GM12878 (cell line): Measurements from ENCODE around the gene ALKBH2. TPM values are rescaled to one million over a fixed set of nuclear protein-coding genes. Genes with fewer than 3 reads are reported as not detected.

Experiments used
- ATAC-seq: fragments of 200-7000 bp; cut with Tn5 transposase; 3 replicates; pipeline ENCODE4 v1.9.1; 2020; ENCODE audit warnings: mild to moderate bottlenecking, moderate library complexity
- BruUV-seq: library from RNA; stranded (reverse); fragments of 400-500 nt; replicated peaks from 2 replicates; lab custom pipeline; 2021; lab: Mats Ljungman, UMichigan
- CTCF ChIA-PET: fragments of 300-600 bp; sonication (Branson Sonifier 250); formaldehyde crosslinking; extraction: SDS; loops from one replicate; lab custom pipeline; 2021; ENCODE audit warnings: inconsistent platforms; lab: Yijun Ruan, JAX
- POLR2A ChIA-PET: fragments of 350-600 bp; formaldehyde crosslinking; extraction: SDS; loops from one replicate; lab custom pipeline; 2021; ENCODE audit warnings: inconsistent platforms; lab: Charles Lee
- RAD21 ChIA-PET: fragments of 300-600 bp; sonication (Branson Sonifier 250); formaldehyde crosslinking; loops from one replicate; lab custom pipeline; 2023; ENCODE audit warnings: antibody characterized with exemption; ENCODE audit not compliant: unreplicated experiment; lab: Charles Lee
- SMC1A ChIA-PET: fragments of 300-600 bp; sonication (Branson Sonifier 250); formaldehyde crosslinking; loops from one replicate; lab custom pipeline; 2023; ENCODE audit not compliant: unreplicated experiment, uncharacterized antibody; lab: Charles Lee
- DNase-seq: peaks from one replicate; pipeline ENCODE4 v3.0.0-alpha.2; 2011; ENCODE audit warnings: low read depth, low spot score
- FAIRE-seq: peaks from 3 replicates; lab custom pipeline; 2011; peaks lifted over from hg19 to GRCh38; lab: Jason Lieb, UNC
- H2AFZ ChIP-seq: 2 replicates; pipeline ENCODE4 v1.6.0; 2011; ENCODE audit warnings: low read depth, low read length, control low read depth; ENCODE audit not compliant: control insufficient read depth
- H3K27ac ChIP-seq: 2 replicates; pipeline ENCODE4 v1.5.1; 2011; ENCODE audit warnings: control low read depth; ENCODE audit not compliant: control insufficient read depth, insufficient read depth
- H3K27me3 ChIP-seq, 2 experiments: replicated peaks in 1 of 2; 2 replicates each; pipeline versions ENCODE4 v1.6.0 to v1.6.1; 2011; ENCODE audit warnings: low read length in 1 of 2; ENCODE audit not compliant: control insufficient read depth in 2 of 2, insufficient read depth in 2 of 2
- H3K36me3 ChIP-seq, 2 experiments: 2 replicates each; pipeline ENCODE4 v1.5.1; 2011; ENCODE audit warnings: low read length in 1 of 2; ENCODE audit not compliant: control insufficient read depth in 2 of 2, insufficient read depth in 2 of 2
- H3K4me1 ChIP-seq: 2 replicates; pipeline ENCODE4 v1.6.1; 2011; ENCODE audit warnings: mild to moderate bottlenecking, low read length, moderate library complexity, mixed read lengths; ENCODE audit not compliant: control insufficient read depth, insufficient read depth
- H3K4me2 ChIP-seq: 2 replicates; pipeline ENCODE4 v1.6.0; 2011; ENCODE audit warnings: control low read depth; ENCODE audit not compliant: control insufficient read depth, insufficient read depth
- H3K4me3 ChIP-seq: fragments of 200-600 bp; sonication (generic); 2 replicates; pipeline ENCODE4 v1.5.1; 2016
- H3K79me2 ChIP-seq: 2 replicates; pipeline ENCODE4 v1.6.0; 2011; ENCODE audit warnings: low read length; ENCODE audit not compliant: control insufficient read depth, insufficient read depth
- H3K9ac ChIP-seq: 2 replicates; pipeline ENCODE4 v1.8.0; 2011; ENCODE audit warnings: low read length, control low read depth, mixed read lengths; ENCODE audit not compliant: control insufficient read depth, insufficient read depth
- H3K9me3 ChIP-seq: replicated peaks from 3 replicates; pipeline ENCODE4 v1.5.1; 2011; ENCODE audit warnings: mild to moderate bottlenecking, low read length; ENCODE audit not compliant: control insufficient read depth, insufficient read depth
- H4K20me1 ChIP-seq: 2 replicates; pipeline ENCODE4 v1.6.0; 2011; ENCODE audit not compliant: control insufficient read depth, insufficient read depth
- BMI1 ChIP-seq: fragments of 450-650 bp; IDR thresholded peaks from 2 replicates; pipeline ENCODE4 v1.6.1; 2016; ENCODE audit warnings: mild to moderate bottlenecking, moderate library complexity, borderline replicate concordance
- BRCA1 ChIP-seq: IDR thresholded peaks from 2 replicates; pipeline ENCODE4 v1.6.1; 2011; ENCODE audit warnings: low read depth, low read length, improper control_type of control experiment
- CREB1 ChIP-seq: IDR thresholded peaks from 2 replicates; pipeline ENCODE4 v1.6.1; 2012; ENCODE audit warnings: low read depth, mild to moderate bottlenecking, inconsistent platforms
- CREM ChIP-seq: IDR thresholded peaks from 2 replicates; pipeline ENCODE4 v1.6.1; 2014; ENCODE audit warnings: antibody characterized with exemption, low read depth
- DPF2 ChIP-seq: fragments of 450-650 bp; IDR thresholded peaks from 2 replicates; pipeline ENCODE4 v1.6.1; 2017; ENCODE audit warnings: mild to moderate bottlenecking
- IKZF1 ChIP-seq: fragments of 450-650 bp; conservative IDR thresholded peaks from 2 replicates; pipeline ENCODE4 v1.6.1; 2017; ENCODE audit warnings: antibody characterized with exemption, mild to moderate bottlenecking
- IRF3 ChIP-seq: fragments of 450-650 bp; IDR thresholded peaks from 2 replicates; pipeline ENCODE4 v1.6.1; 2014; ENCODE audit warnings: mild to moderate bottlenecking
- IRF4 ChIP-seq: IDR thresholded peaks from 2 replicates; pipeline ENCODE4 v1.6.1; 2011; ENCODE audit warnings: low read depth, low read length
- POLR2A ChIP-seq: IDR thresholded peaks from 2 replicates; pipeline ENCODE4 v1.6.1; 2011; ENCODE audit warnings: low read depth, mild to moderate bottlenecking, low read length
- RUNX3 ChIP-seq: IDR thresholded peaks from 2 replicates; pipeline ENCODE4 v1.6.1; 2012; ENCODE audit warnings: low read length, inconsistent platforms
- SMARCA5 ChIP-seq: fragments of 450-650 bp; IDR thresholded peaks from 2 replicates; pipeline ENCODE4 v1.6.1; 2017; ENCODE audit warnings: mild to moderate bottlenecking
- YY1 ChIP-seq: IDR thresholded peaks from 2 replicates; pipeline ENCODE4 v1.6.1; 2011; ENCODE audit warnings: low read depth, mild to moderate bottlenecking, low read length
- WGBS: methylation state at CpG from one replicate; pipeline ENCODE4 v1.1.6; 2016; ENCODE audit warnings: low lambda C conversion rate; ENCODE audit not compliant: insufficient replicate concordance, insufficient coverage; ENCODE audit errors: missing lambda C conversion rate; 5-methylcytosine and 5-hydroxymethylcytosine counted together
- in situ Hi-C: fragments of 300-500 bp; cut with MboI; formaldehyde crosslinking; loops from 9 replicates; pipeline ENCODE4 v1.14.3; 2018; ENCODE audit warnings: mixed read lengths
- intact Hi-C: fragments of 100-400 bp; cut with micrococcal nuclease; formaldehyde crosslinking; loops from one replicate; pipeline ENCODE4 v1.14.2; 2022; ENCODE audit not compliant: unreplicated experiment
- polyA plus RNA-seq, 11 experiments: library from polyadenylated mRNA; depleted of rRNA in 4 of 11; unstranded in 6 of 11; stranded (reverse) in 5 of 11; fragments of >200 nt; fragmentation: Nextera tagmentation in 4 of 11; fragmentation: Illumina TruSeq in 1 of 11; extraction: Ambion mirVana in 4 of 11; extraction: Trizol in 1 of 11; gene quantifications; 1 replicate in 1 of 11; 2 replicates in 10 of 11; pipeline versions ENCODE4 v1.2.1 to v1.2.3, GENCODE V29; 2011 to 2016; ENCODE audit warnings: inconsistent platforms in 2 of 11, missing spikeins in 2 of 11, low read depth in 1 of 11
- total RNA-seq, 4 experiments: library from RNA; depleted of rRNA in 3 of 4; stranded (reverse); fragments of >200 nt in 3 of 4; fragmentation: Illumina TruSeq in 1 of 4; extraction: Trizol in 1 of 4; gene quantifications; 2 replicates each; pipeline versions ENCODE4 v1.2.1 to v1.2.3, GENCODE V29; 2013 to 2021

Gene ALKBH2
- total and polyA plus RNA-seq, 10 of the 15 experiments (the other 5 are each of a cell fraction or from before 2014, with no cell fraction given): 5.6 to 40.3 (median 31.2) TPM

- no peak for DNase-seq
- POLR2A ChIA-PET: no interaction called here
- peak overlapping the region; percentile 76 for H3K4me2 ChIP-seq
Observed at GRCh38 chr12:109110988-109111495, 17.8 kb upstream of the ALKBH2 start.

GRCh38 chr12:109109746-109110350, 16.6 kb upstream of the ALKBH2 start:
- ChIA-PET RAD21 (no interaction called here), POLR2A (no interaction called here), SMC1A (no interaction called here), CTCF (interaction anchor here (1.2 kb wide), 1 partner anchor 283 kb away, joined by 4 read pairs; no protein-coding TSS in a partner anchor)
- in situ Hi-C loops: no loop called here
- Histone ChIP-seq H3K79me2 (no peaks in the 10 kb centered on the region), H3K36me3 (peaks cover 5 to 18% of the 10 kb centered on the region in 2 experiments), H3K4me1 (no peaks in the 10 kb centered on the region), H3K27ac (no peak overlapping the region), H3K9ac (no peak overlapping the region), H3K9me3 (no peaks in the 10 kb centered on the region), H3K27me3 (no peaks in the 10 kb centered on the region), H2AFZ (no peak overlapping the region), H3K4me3 (no peak overlapping the region), H4K20me1 (no peaks in the 10 kb centered on the region), H3K4me2 (no peak overlapping the region)
- BruUV-seq: TSS peak; percentile 66
- TF ChIP-seq SMARCA5: no peak
- TF ChIP-seq IKZF1: no peak
- TF ChIP-seq DPF2: no peak
- TF ChIP-seq IRF4: no peak
- TF ChIP-seq BRCA1: no peak
- no peak for TF ChIP-seq CREM
- no peak for TF ChIP-seq BMI1
- TF ChIP-seq IRF3: no peak
- intact Hi-C loops: no loop called here
- DNase-seq (no peak), FAIRE-seq (no peak), ATAC-seq (no peak)
- WGBS: 73% methylated on average over 6 of the region's 6 CpGs

More at GRCh38 chr12:109110988-109111495, 17.8 kb upstream of the ALKBH2 start:
- CTCF ChIA-PET: interaction anchor here (1.0 to 1.9 kb wide), 10 partner anchors 9 to 115 kb away, joined by 3 to 19 read pairs (median 4); partner anchors contain the start of gene ALKBH2
- H3K27ac ChIP-seq: no peak overlapping the region
- 74% methylated on average over 16 of the region's 28 CpGs for WGBS
- no peaks in the 10 kb centered on the region for H3K79me2 ChIP-seq
- peak overlapping the region; percentile 76 for H2AFZ ChIP-seq
- SMC1A ChIA-PET: interaction anchor here (0.9 kb wide), 1 partner anchor 12 kb away, joined by 3 read pairs; no protein-coding TSS in a partner anchor
- no peaks in the 10 kb centered on the region for H3K9me3 ChIP-seq
- intact Hi-C loops (no loop called here), in situ Hi-C loops (no loop called here)
- H3K36me3 ChIP-seq: peaks cover 5 to 9% of the 10 kb centered on the region in 2 experiments
- peak overlapping the region; percentile 37; the same call in 1 of the 2 replicates for H3K4me3 ChIP-seq
- no peaks in the 10 kb centered on the region for H3K4me1 ChIP-seq
- RAD21 ChIA-PET: no interaction called here
- no peak; the same call in 2 of the 3 replicates for ATAC-seq
- FAIRE-seq: no peak
- H3K27me3 ChIP-seq: no peaks in the 10 kb centered on the region
- no peaks in the 10 kb centered on the region for H4K20me1 ChIP-seq
- TF ChIP-seq IRF4: no peak
- TF ChIP-seq CREB1: peak; percentile 58; the same call in 1 of the 2 replicates
- peak; percentile 20; the same call in 1 of the 2 replicates for TF ChIP-seq YY1
- TF ChIP-seq CREM: peak; percentile 22; the same call in 1 of the 2 replicates
- TF ChIP-seq POLR2A: peak; percentile 69
- TF ChIP-seq RUNX3: peak; percentile 37; the same call in 1 of the 2 replicates
- peak overlapping the region; percentile 34; the same call in 1 of the 2 replicates for H3K9ac ChIP-seq
- BruUV-seq: no TSS peak
